Thyroid gland (tissue), 4 donors: ENCODE data around the gene EIF3D.

ENCODE experiments used
- CTCF ChIP-seq, 6 experiments: fragments of 200-600 bp in 3 of 6; fragments of 450-650 bp in 3 of 6; sonication (generic) in 3 of 6; IDR thresholded peaks; one replicate each; pipeline ENCODE4 v1.5.1; 2016 to 2019; ENCODE audit warnings: antibody characterized with exemption in 6 of 6, mild to moderate bottlenecking in 2 of 6, inconsistent platforms in 1 of 6, moderate library complexity in 1 of 6
- POLR2A ChIP-seq, 2 donors: fragments of 450-650 bp; IDR thresholded peaks; one replicate each; pipeline ENCODE4 v1.6.1; 2017; ENCODE audit warnings: antibody characterized with exemption in 2 of 2, mild to moderate bottlenecking in 2 of 2, moderate library complexity in 1 of 2

DNA sequence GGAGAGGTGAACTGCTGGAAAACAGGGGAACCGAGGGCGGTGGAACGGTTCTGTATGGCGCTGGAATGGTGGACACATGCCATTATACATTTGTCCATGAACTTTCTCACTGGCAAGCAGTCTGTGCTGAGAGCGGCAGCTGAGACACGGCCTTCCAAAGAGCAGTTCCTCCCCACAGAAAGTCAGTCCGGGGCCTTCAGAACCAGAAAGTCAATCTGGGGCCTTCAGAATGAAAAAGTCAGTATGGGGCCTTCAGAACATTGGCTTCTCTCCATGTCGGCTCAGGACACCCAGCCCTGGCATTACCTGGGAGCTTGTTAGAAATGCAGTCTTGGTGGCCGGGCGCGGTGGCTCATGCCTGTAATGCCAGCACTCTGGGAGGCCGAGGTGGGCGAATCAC is 56.3 kb downstream of the EIF3D start:
- TF ChIP-seq POLR2A (IDR thresholded peaks at IDR 0.05) (no peak), CTCF (IDR thresholded peaks at IDR 0.05) (no peak)
